ENCODE results near the gene CORO1C.

The CORO1C gene

GRCh38 chr12:108597559-108598471, 133.5 kb downstream of the CORO1C start, which contains the start of gene TMEM119:
TMEM119 (minus strand) TSS chr12:108598084; CDS start chr12:108592383, 5,701 bp downstream.
- peak; percentile 89 for DNase-seq

- no peak for DNase-seq
Observed at GRCh38 chr12:108596854-108597558, 134.3 kb downstream of the CORO1C start.

DNA sequence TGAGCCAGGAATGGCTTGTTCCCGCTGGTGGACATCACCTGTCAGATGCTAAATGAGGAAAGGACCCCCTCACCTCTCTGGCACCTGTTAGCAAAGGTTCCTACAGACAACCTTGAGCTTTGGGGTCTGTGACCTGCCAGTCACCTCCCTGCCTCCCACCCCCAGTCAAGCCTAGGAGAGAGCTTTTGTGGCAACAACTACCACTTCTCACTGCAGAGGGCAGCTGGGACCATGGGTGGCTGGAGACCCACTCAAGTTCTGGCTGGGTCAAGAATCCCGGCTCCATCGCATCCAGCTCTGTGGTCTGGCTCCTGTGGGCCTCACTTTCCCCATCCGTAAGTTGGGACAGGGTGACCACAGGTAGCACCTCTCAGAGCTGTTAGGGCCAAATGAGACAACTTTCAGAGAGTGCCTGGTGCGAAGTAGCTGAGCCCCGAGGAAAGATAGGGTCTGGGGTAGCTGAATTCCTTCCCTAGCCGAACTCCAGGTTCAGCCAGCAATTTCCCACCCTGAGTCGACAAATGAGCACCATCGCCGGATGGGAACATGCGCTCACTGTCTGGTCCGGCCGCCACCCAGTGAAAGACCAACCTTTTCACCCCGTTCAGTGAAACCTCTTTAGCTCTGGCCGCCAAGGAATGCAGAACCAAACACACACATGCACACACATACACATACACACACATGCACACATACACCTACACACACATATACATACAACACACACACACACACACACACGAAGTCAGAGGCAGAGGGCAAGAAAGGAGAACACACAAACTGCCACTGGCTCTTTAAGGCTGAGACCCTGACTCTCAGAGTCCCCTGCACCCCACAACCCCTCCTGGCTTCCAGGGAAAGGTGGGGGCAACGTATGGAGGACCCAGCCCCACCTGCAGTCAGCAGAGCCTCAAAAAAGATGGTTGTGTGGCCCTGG, 135.3 kb downstream of the CORO1C start:
- no peak for DNase-seq

Measured in fibroblast of upper back skin (primary cell).